Lower leg skin (tissue), 4 donors: Measurements from ENCODE around the gene TNFAIP8. TPM values are rescaled to one million over a fixed set of nuclear protein-coding genes. Genes with fewer than 3 reads are reported as not detected.
A peak's percentile ranks its signal among the peaks of the same experiment; 100 is the strongest.
"Not testable (repeated sequence)": the region's sequence is repeated elsewhere in the genome, so short reads cannot be mapped to it uniquely, and the experiment has no call there.

ENCODE experiments used
- DNase-seq, 2 donors: peaks; one replicate each; pipeline ENCODE4 v3.0.0-alpha.2; 2019; ENCODE audit warnings: low spot score in 2 of 2
- H3K4me3 ChIP-seq: fragments of 200-600 bp; sonication (generic); 2 replicates; pipeline ENCODE4 v1.5.1; 2017; ENCODE audit warnings: mild to moderate bottlenecking, low read depth; ENCODE audit not compliant: poor library complexity, severe bottlenecking
- POLR2A ChIP-seq, 2 donors: fragments of 450-650 bp; IDR thresholded peaks; one replicate each; pipeline ENCODE4 v1.6.1; 2016 to 2017; ENCODE audit warnings: antibody characterized with exemption in 2 of 2, mild to moderate bottlenecking in 1 of 2, moderate library complexity in 1 of 2
- whole genome bisulfite sequencing, 2 donors: methylation state at CpG; one replicate each; pipeline ENCODE4 v1.1.5; 2018; 5-methylcytosine and 5-hydroxymethylcytosine counted together
- intact Hi-C: fragments of 100-400 bp; cut with DNase I; formaldehyde crosslinking; loops from one replicate; pipeline ENCODE4 v1.15.0; 2023; ENCODE audit warnings: low total_unique reads
- total RNA-seq, 4 donors: library from RNA; depleted of rRNA; stranded (reverse); fragments of >200 nt; gene quantifications; one replicate each; pipeline ENCODE4 v1.1.0, GENCODE V29; 2016
- TF ChIP-seq, protein P1 (sequence below), 3 donors: fragments of 450-650 bp; IDR thresholded peaks; one replicate each; pipeline ENCODE4 v1.5.1; 2016; ENCODE audit warnings: antibody characterized with exemption in 3 of 3, mild to moderate bottlenecking in 3 of 3, moderate library complexity in 2 of 3

Gene TNFAIP8
- total RNA-seq, 4 donors from 2014 or later, result 52.0 to 61.2 (median 54.7) TPM

DNA sequence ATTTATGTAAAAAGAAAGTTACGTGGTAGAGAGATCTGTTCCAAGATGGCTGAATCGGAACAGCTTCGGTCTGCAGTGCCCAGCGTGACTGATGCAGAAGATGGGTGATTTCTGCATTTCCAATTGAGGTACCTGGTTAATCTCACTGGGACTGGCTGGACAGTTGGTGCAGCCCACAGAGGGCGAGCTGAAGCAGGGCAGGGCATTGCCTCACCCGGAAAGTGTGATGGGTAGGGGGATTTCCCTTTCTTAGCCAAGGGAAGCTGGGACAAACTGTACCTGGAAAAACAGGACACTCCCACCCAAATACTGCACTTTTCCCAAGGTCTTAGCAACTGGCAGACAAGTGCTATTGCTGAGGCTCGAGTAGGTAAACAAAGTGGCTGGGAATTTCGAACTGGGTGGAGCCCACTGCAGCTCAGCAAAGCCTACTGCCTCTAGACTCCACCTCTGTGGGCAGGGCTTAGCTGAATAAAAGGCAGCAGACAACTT is 83.4 kb downstream of the TNFAIP8 start:
- 52 to 57% methylated on average over 8 of the region's 8 CpGs for WGBS, 2 donors
- DNase-seq, result peak in 1 of 2 donors; percentile 34
- intact Hi-C loops, result no loop called here
- TF ChIP-seq, protein P1, sequence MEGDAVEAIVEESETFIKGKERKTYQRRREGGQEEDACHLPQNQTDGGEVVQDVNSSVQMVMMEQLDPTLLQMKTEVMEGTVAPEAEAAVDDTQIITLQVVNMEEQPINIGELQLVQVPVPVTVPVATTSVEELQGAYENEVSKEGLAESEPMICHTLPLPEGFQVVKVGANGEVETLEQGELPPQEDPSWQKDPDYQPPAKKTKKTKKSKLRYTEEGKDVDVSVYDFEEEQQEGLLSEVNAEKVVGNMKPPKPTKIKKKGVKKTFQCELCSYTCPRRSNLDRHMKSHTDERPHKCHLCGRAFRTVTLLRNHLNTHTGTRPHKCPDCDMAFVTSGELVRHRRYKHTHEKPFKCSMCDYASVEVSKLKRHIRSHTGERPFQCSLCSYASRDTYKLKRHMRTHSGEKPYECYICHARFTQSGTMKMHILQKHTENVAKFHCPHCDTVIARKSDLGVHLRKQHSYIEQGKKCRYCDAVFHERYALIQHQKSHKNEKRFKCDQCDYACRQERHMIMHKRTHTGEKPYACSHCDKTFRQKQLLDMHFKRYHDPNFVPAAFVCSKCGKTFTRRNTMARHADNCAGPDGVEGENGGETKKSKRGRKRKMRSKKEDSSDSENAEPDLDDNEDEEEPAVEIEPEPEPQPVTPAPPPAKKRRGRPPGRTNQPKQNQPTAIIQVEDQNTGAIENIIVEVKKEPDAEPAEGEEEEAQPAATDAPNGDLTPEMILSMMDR (IDR thresholded peaks at IDR 0.05), result no peak
- no peak for TF ChIP-seq POLR2A (IDR thresholded peaks at IDR 0.05)
- no peak overlapping the region for H3K4me3 ChIP-seq

DNA sequence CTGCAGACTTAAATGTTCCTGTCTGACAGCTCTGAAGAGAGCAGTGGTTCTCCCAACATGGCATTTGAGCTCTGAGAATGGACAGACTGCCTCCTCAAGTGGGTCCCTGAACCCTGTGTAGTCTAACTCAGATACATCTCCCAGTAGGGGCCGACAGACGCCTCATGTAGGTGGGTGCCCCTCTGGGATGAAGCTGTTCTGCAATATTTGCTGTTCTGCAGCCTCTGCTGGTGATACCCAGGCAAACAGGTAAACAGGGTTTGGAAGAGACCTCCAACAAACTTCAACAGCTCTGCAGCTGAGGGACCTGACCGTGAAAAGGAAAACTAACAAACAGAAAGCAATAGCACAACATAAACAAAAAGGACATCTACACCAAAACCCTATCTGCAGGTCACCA is 83.8 kb downstream of the TNFAIP8 start:
- 63 to 95% methylated on average over 3 of the region's 3 CpGs for WGBS, 2 donors
- intact Hi-C loops, H3K4me3 ChIP-seq, DNase-seq: not testable (repeated sequence)

DNA sequence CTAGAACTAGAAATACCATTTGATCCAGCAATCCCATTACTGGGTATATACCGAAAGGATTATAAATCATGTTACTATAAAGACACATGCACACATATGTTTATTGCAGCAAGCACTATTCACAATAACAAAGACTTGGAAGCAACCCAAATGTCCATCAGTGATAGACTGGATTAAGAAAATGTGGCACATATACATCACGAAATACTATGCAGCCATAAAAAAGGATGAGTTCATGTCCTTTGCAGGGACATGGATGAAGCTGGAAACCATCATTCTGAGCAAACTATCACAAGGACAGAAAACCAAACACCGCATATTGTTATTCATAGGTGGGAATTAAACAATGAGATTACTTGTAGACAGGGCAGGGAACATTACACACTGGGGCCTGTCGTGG is 88.8 kb downstream of the TNFAIP8 start:
- intact Hi-C loops, DNase-seq, H3K4me3 ChIP-seq: not testable (repeated sequence)
- WGBS, 2 donors, result 89 to 91% methylated on average over 4 of the region's 4 CpGs

DNA sequence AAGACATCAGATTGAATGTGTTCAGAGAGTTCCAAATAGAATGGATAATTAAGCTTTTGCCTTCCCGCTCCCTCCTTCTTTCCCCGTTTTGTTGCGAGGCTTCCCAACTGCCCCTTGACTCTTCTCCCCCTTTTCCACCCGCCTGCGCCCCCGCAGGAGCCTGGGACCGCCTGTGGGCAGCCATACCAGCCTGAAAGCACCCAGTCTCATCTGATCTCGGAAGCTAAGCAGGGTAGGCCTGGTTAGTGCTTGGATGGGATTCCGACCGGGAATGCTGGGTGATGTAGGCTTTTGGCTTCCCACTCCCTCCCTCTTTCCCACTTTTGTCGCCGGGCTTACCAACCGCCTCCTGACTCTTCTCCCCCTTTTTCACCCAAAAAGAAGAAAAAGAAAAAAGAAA is 89.7 kb downstream of the TNFAIP8 start:
- 65 to 68% methylated on average over 13 of the region's 13 CpGs for WGBS, 2 donors
- intact Hi-C loops, result no loop called here
- no peak overlapping the region for H3K4me3 ChIP-seq
- DNase-seq, result no peak
- TF ChIP-seq POLR2A (IDR thresholded peaks at IDR 0.05), result no peak
- TF ChIP-seq, protein P1 (IDR thresholded peaks at IDR 0.05), result no peak

Other genes with a start within 250 kb of the TNFAIP8 start
- gene HSD17B4, start 96.5 kb downstream of the TNFAIP8 start, total RNA-seq, result 100 to 1,000 TPM in 3 of 4 donors, 10 to 100 TPM in 1; 88.6 to 176 (median 132) TPM